Jurkat, Clone E6-1 (cell line): ENCODE measurements around the gene ZDHHC16. TPM values are rescaled to one million over a fixed set of nuclear protein-coding genes. Genes with fewer than 3 reads are reported as not detected.
"Not testable (repeated sequence)": the region's sequence is repeated elsewhere in the genome, so short reads cannot be mapped to it uniquely, and the experiment has no call there.

Experiments used
- DNase-seq: peaks from one replicate; pipeline ENCODE4 v3.0.0-alpha.2; 2011; ENCODE audit warnings: low read depth, low spot score
- H3K4me3 ChIP-seq: 2 replicates; pipeline ENCODE4 v1.5.1; 2011; ENCODE audit warnings: mild to moderate bottlenecking, low read length, control low read depth, moderate library complexity
- polyA plus RNA-seq: library from polyadenylated mRNA; unstranded; fragments of >200 nt; gene quantifications from one replicate; pipeline ENCODE4 v1.2.1, GENCODE V29; 2012; ENCODE audit warnings: missing spikeins; ENCODE audit not compliant: insufficient read length, insufficient read depth

Gene ZDHHC16
- polyA plus RNA-seq, result 47.1 TPM

GRCh38 chr10:97445722-97446639 is at the start of gene ZDHHC16, which contains the start of gene EXOSC1:
TSS of gene ZDHHC16 (plus strand) at chr10:97446175. CDS start at chr10:97451676, 5,501 bp downstream.
TSS of gene EXOSC1 (minus strand) at chr10:97446006. CDS start at chr10:97445985, 21 bp downstream.
- DNase-seq, result peak; percentile 95
- H3K4me3 ChIP-seq, result peak within 1 kb of the TSS; percentile 82

DNA sequence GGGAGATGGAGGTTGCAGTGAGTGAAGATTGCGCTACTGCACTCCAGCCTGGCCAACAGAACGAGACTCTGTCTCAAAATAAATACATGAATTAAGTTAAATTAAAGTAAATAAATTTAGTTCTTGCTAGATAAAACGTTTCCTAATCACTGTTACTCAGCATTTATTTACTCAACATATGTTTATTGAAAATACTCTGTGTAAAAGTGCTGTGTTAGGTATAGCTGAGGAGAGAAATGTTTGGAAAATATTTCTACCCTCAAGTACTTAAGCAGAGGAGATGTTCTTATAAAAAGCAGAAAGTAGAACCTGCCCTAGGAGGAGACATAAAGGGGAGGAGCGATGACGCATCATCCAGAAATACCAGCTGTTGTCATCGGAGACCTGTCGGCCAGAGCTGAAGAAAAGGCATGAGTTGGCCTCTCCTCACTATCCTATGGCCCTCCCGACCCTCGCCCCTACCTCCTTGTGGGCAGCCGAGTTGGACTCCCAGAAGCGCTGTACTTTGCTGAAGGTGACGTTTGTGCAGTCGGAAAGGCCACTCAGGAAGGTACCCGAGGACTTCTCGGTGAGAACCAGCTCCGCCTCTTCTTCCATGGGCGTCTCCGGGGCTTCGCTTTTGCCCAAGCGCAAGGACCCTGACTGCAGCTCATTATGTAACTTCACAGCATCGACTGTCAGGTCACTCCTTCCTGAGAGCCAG is 46.0 kb upstream of the ZDHHC16 start:
- DNase-seq, result no peak
- H3K4me3 ChIP-seq, result peak overlapping the region; percentile 88

DNA sequence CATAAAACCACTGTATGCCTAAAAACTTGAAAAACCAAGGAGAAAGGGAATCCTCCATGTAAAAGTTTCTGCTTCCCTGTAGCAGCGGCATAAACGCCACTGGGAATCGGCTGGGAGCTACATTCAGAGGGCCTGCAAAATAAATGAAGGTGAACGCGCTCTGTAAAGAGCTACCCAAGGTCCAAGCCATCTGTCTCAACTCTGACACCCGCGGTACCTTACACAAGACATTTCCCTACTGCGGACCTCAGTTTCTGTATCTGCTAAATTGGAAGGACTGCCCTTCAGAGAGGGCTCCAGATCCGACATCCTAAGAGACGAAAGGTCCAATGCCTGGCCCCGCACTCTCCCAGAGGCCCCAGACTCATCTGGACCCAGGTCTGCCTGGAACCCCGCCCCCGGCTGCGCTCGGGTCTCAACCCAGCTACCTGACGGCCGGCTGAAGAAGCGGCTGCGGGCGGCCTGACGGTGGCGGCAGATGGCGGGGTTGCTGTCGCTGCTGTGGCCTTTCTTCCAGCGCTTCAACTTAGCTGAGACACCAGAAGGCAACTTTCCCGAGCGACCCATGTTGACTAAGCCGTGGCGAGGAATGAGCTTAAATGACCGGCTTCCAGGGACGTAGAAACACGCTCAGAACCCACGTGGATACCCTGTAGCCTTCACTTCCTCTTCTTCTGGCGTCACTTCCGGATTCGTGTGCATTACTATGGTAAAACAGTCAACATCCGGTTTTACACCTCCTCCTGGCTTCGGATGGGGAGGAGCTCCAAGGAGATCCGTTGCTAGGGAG is 45.1 kb upstream of the ZDHHC16 start, which contains the start of gene RRP12:
Gene RRP12 (minus strand): TSS at position 676 of the 790 bp plus-strand sequence. CDS start 109 bp downstream, at position 567.
- DNase-seq, result peak; percentile 96

GRCh38 chr10:97401455-97401919 is 44.5 kb upstream of the ZDHHC16 start:
- no peak for DNase-seq
- peak overlapping the region; percentile 88 for H3K4me3 ChIP-seq

More for the DNA sequence above, 45.1 kb upstream of the ZDHHC16 start, which contains the start of gene RRP12:
- H3K4me3 ChIP-seq, result peak within 1 kb of the TSS; percentile 88

- DNase-seq, result no peak
- H3K4me3 ChIP-seq, result no peak overlapping the region
These were observed 41.9 kb upstream of the ZDHHC16 start for GRCh38 chr10:97404044-97404443.

DNA sequence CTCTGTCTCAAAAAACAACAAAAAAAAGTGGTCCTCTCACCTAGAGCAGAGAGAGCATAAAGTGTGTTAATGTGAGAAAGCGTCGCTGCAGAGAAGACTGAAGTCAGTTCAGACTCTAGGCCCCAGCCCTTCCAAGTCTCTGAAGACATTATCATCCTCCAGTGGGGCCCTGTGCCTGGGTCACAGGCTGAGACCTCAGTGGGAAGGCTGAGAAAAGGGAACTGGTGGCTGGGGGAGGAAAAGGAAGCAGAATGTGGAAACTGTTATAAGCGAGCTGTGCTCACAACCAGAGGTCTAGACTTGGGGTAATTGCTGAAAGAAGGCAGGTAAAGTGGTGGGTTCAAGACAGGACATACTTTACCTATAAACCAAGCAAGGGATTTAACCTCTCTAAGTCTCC is 39.9 kb upstream of the ZDHHC16 start:
- DNase-seq, result no peak
- H3K4me3 ChIP-seq, result no peak overlapping the region

GRCh38 chr10:97406483-97406882 is 39.5 kb upstream of the ZDHHC16 start:
- not testable (repeated sequence) for DNase-seq, H3K4me3 ChIP-seq

- H3K4me3 ChIP-seq, result peak overlapping the region; percentile 6; the same call in 1 of the 2 replicates
- DNase-seq, result peak; percentile 81
These were observed 38.6 kb upstream of the ZDHHC16 start for GRCh38 chr10:97407211-97407951.

DNA sequence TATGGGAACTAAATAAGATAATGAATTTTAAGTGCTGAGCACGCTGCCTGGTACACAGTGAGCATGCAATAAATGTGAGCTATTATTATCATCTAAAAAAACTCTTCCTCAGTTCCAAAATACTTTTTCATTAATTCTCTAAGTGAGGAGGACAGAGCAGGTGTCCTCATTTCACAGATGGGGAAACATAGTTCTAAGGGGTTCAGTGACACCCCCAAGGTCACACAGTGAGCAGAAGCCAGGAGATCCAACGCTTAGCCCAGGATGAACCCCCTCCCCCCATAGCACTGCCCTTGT is 38.1 kb upstream of the ZDHHC16 start:
- DNase-seq, result no peak
- no peak overlapping the region for H3K4me3 ChIP-seq

- no peak overlapping the region for H3K4me3 ChIP-seq
- no peak for DNase-seq
These were observed 37.4 kb upstream of the ZDHHC16 start for GRCh38 chr10:97408496-97408992.

DNA sequence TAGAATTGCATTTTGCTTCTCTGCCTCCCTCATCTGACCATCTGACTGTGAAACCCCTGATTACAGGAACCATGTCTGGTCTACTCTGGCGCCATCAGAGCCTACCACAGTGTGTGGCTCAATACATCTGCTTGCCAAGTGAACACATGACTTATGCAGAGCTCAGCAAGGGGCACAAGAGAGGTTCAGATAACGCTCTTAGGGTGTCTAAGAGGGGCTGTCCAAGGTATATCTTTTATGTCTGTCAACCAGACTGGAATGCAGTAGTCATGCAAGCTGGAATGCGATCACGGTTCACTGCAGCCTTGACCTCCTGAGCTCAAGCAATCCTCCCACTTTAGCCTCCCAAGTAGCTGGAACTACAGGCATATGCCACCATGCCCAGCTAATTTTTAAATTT is 34.6 kb upstream of the ZDHHC16 start:
- no peak for DNase-seq
- no peak overlapping the region for H3K4me3 ChIP-seq

DNA sequence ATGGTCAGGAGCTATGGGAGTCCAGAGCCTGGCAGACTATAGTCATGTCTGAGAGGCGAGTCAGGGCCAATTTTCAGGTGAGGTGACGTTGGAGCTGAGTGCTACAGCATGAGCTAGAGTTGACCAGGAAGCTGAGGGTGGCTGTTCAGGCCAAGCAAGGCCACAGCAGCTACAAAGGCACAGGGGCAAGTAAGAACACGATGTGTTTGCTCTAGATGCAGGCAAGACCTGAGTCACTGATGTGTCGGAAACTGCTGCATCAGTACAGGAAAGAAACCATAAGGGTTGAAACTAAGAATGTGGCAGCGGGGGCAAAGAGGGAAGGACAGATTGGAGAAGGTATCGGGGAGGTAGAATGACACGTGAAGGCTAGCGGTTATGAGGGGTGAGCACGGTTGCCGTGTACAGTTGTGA is 33.1 kb upstream of the ZDHHC16 start:
- no peak overlapping the region for H3K4me3 ChIP-seq
- no peak for DNase-seq

GRCh38 chr10:97416565-97416964 is 29.4 kb upstream of the ZDHHC16 start:
- peak overlapping the region; percentile 3; the same call in 1 of the 2 replicates for H3K4me3 ChIP-seq
- DNase-seq, result peak; percentile 76

DNA sequence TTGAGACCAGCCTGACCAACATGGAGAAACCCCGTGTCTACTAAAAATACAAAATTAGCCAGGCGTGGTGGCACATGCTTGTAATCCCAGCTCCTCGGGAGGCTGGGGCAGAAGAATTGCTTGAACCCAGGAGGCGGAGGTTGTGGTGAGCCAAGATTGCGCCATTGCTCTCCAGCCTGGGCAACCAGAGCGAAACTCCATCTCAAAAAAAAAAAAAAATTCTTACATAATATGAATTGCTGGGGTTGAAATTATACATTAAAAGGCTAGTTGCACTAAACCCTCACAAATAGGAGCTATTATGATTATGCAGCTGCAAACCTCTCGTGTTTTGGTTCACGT is 22.2 kb upstream of the ZDHHC16 start:
- H3K4me3 ChIP-seq, DNase-seq: not testable (repeated sequence)

DNA sequence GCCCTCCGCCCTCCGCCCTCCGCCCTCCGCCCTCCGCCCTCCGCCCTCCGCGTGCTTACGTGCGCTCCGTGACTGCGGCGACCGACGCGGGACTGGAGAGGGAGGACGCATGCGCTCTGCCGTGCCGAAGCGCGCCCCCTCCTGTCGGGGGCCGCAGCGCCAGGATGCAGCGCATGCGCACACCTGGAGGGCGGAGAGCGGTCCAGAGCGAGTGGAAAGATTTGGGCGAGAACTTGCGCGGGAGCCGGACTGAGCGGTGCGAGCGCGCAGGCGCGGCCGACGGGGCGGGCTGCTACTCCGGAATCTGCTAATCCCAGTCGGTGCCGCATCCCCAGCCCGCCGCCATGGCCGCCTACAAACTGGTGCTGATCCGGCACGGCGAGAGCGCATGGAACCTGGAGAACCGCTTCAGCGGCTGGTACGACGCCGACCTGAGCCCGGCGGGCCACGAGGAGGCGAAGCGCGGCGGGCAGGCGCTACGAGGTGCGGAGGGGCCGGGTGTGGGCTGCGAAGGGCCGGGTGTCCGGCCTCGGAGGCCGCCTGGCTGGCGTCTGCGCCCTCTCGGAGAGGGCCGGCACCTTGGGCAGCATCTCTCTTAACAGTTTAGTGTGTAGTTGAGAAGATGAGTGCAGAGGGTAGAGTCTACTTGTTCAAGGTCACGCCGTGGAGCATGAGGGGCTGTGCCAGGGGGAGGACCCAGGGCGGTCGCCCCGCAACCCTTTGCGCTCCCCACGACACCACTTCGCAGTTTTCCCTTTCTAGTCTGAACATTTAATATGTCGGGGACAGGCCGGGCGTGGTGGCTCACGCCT is 19.8 kb upstream of the ZDHHC16 start, which contains the start of gene PGAM1:
Gene PGAM1 (plus strand): TSS at position 228 of the 812 bp plus-strand sequence. CDS start 117 bp downstream, at position 345.
- DNase-seq, result peak; percentile 96
- peak within 1 kb of the TSS; percentile 97 for H3K4me3 ChIP-seq

- DNase-seq, result no peak
- peak overlapping the region; percentile 97 for H3K4me3 ChIP-seq
These were observed 19.0 kb upstream of the ZDHHC16 start for GRCh38 chr10:97426776-97427570.
